ENCODE data around the gene SLAIN2. TPM values are rescaled to one million over a fixed set of nuclear protein-coding genes. Genes with fewer than 3 reads are reported as not detected.
"Not testable (repeated sequence)": the region's sequence is repeated elsewhere in the genome, so short reads cannot be mapped to it uniquely, and the experiment has no call there.

Gene SLAIN2
- total RNA-seq, 1 donor from 2014 or later: 90.5 TPM

- Histone ChIP-seq H3K27me3 (ENCODE audit: insufficient read depth, low read length) (no peaks in the 10 kb centered on the region), H3K36me3 (ENCODE audit: insufficient read depth, low read length) (no peaks in the 10 kb centered on the region), H2AFZ (ENCODE audit: low read depth, low read length) (no peak overlapping the region), H4K20me1 (ENCODE audit: insufficient read depth, low read length) (no peaks in the 10 kb centered on the region), H3K4me1 (ENCODE audit: insufficient read depth, low read length) (no peaks in the 10 kb centered on the region), H3K9me3 (ENCODE audit: insufficient read depth, low read depth, low read length) (no peaks in the 10 kb centered on the region), H3K27ac (ENCODE audit: low read depth, low read length) (no peak overlapping the region), H3K9ac (ENCODE audit: low read length) (no peak overlapping the region), H3K79me2 (ENCODE audit: insufficient read depth, low read length) (no peaks in the 10 kb centered on the region), H3K4me3 (ENCODE audit: insufficient read depth, low read depth, low read length) (no peak overlapping the region), H3K4me2 (ENCODE audit: low read length) (no peak overlapping the region)
- Mint-ChIP-seq H3K9me3 (ENCODE audit: unreplicated experiment) (no peaks in the 10 kb centered on the region), H3K4me1 (ENCODE audit: low read depth, unreplicated experiment) (no peaks in the 10 kb centered on the region), H3K4me3 (ENCODE audit: unreplicated experiment) (no peak overlapping the region), H3K36me3 (ENCODE audit: low read depth, unreplicated experiment) (no peaks in the 10 kb centered on the region), H3K27me3 (ENCODE audit: low read depth, unreplicated experiment) (no peaks in the 10 kb centered on the region), H3K27ac (ENCODE audit: unreplicated experiment) (no peak overlapping the region)
- DNase-seq (ENCODE audit: low read depth) (no peak), FAIRE-seq (no peak)
- TF ChIP-seq EZH2 (IDR thresholded peaks at IDR 0.05; ENCODE audit: insufficient read depth, low read length): no peak
- TF ChIP-seq, protein P1, sequence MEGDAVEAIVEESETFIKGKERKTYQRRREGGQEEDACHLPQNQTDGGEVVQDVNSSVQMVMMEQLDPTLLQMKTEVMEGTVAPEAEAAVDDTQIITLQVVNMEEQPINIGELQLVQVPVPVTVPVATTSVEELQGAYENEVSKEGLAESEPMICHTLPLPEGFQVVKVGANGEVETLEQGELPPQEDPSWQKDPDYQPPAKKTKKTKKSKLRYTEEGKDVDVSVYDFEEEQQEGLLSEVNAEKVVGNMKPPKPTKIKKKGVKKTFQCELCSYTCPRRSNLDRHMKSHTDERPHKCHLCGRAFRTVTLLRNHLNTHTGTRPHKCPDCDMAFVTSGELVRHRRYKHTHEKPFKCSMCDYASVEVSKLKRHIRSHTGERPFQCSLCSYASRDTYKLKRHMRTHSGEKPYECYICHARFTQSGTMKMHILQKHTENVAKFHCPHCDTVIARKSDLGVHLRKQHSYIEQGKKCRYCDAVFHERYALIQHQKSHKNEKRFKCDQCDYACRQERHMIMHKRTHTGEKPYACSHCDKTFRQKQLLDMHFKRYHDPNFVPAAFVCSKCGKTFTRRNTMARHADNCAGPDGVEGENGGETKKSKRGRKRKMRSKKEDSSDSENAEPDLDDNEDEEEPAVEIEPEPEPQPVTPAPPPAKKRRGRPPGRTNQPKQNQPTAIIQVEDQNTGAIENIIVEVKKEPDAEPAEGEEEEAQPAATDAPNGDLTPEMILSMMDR (IDR thresholded peaks at IDR 0.05; ENCODE audit: insufficient read depth, low read depth, low read length): no peak
These were observed 105.3 kb downstream of the SLAIN2 start for GRCh38 chr4:48446642-48447041.

DNA sequence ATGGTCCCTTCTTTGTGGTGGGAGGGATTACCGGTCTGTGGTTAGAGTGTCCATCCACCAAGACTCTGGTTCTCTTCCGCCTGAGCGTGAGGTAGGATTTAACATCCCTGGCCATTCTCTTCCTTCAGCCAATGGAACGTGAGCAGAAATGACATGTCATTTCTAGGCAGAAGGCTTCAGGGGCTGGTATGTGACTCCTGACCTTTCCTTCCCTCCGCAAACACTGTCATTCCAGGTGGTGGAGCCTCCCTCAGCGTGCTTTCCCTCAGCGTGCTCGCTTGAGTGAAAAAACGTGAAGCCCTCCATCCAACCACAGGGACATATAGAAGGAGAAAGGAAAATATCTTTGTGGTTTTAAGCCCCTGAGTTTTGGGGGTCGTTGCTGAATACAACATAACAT lies 107.8 kb downstream of the SLAIN2 start:
- Histone ChIP-seq H3K4me2 (ENCODE audit: low read length) (no peak overlapping the region), H3K4me3 (ENCODE audit: insufficient read depth, low read depth, low read length) (no peak overlapping the region), H3K4me1 (ENCODE audit: insufficient read depth, low read length) (no peaks in the 10 kb centered on the region), H2AFZ (ENCODE audit: low read depth, low read length) (no peak overlapping the region), H3K79me2 (ENCODE audit: insufficient read depth, low read length) (no peaks in the 10 kb centered on the region), H4K20me1 (ENCODE audit: insufficient read depth, low read length) (no peaks in the 10 kb centered on the region), H3K36me3 (ENCODE audit: insufficient read depth, low read length) (no peaks in the 10 kb centered on the region), H3K9me3 (ENCODE audit: insufficient read depth, low read depth, low read length) (no peaks in the 10 kb centered on the region), H3K27ac (ENCODE audit: low read depth, low read length) (no peak overlapping the region), H3K9ac (ENCODE audit: low read length) (no peak overlapping the region), H3K27me3 (ENCODE audit: insufficient read depth, low read length) (no peaks in the 10 kb centered on the region)
- Mint-ChIP-seq H3K36me3 (ENCODE audit: low read depth, unreplicated experiment) (no peaks in the 10 kb centered on the region), H3K9me3 (ENCODE audit: unreplicated experiment) (no peaks in the 10 kb centered on the region), H3K4me3 (ENCODE audit: unreplicated experiment) (no peak overlapping the region), H3K4me1 (ENCODE audit: low read depth, unreplicated experiment) (no peaks in the 10 kb centered on the region), H3K27me3 (ENCODE audit: low read depth, unreplicated experiment) (no peaks in the 10 kb centered on the region), H3K27ac (ENCODE audit: unreplicated experiment) (no peak overlapping the region)
- no peak for DNase-seq (ENCODE audit: low read depth)
- FAIRE-seq: no peak
- no peak for TF ChIP-seq EZH2 (IDR thresholded peaks at IDR 0.05; ENCODE audit: insufficient read depth, low read length)
- TF ChIP-seq, protein P1 (IDR thresholded peaks at IDR 0.05; ENCODE audit: insufficient read depth, low read depth, low read length): no peak

DNA sequence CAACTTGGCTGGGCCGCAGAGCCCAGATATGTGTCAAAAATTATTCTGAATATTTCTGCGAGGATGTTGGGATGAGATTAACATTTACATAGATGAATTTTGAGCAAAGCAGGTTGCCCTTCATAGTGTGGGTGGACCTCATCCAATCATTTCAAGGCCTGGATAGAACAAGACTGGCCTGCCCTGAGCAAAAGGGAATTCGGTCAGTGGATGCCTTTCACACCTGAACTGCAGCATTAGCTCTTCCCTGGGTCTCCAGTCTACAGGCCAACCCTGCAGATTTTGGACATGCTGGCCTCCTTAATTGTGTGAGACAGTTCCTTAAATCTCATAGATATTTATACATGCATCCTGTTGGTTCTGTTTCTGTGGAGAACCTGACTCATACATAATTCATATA lies 109.4 kb downstream of the SLAIN2 start:
- H3K9ac ChIP-seq (ENCODE audit: low read length): no peak overlapping the region
- Mint-ChIP-seq H3K27ac (ENCODE audit: unreplicated experiment) (no peak overlapping the region), H3K36me3 (ENCODE audit: low read depth, unreplicated experiment) (no peaks in the 10 kb centered on the region), H3K9me3 (ENCODE audit: unreplicated experiment) (peaks cover 2% of the 10 kb centered on the region), H3K4me3 (ENCODE audit: unreplicated experiment) (no peak overlapping the region), H3K27me3 (ENCODE audit: low read depth, unreplicated experiment) (no peaks in the 10 kb centered on the region), H3K4me1 (ENCODE audit: low read depth, unreplicated experiment) (no peaks in the 10 kb centered on the region)
- no peaks in the 10 kb centered on the region for H3K27me3 ChIP-seq (ENCODE audit: insufficient read depth, low read length)
- H3K4me1 ChIP-seq (ENCODE audit: insufficient read depth, low read length): no peaks in the 10 kb centered on the region
- DNase-seq (ENCODE audit: low read depth): no peak
- no peaks in the 10 kb centered on the region for H3K79me2 ChIP-seq (ENCODE audit: insufficient read depth, low read length)
- H3K36me3 ChIP-seq (ENCODE audit: insufficient read depth, low read length): no peaks in the 10 kb centered on the region
- no peak overlapping the region for H2AFZ ChIP-seq (ENCODE audit: low read depth, low read length)
- H3K4me3 ChIP-seq (ENCODE audit: insufficient read depth, low read depth, low read length): no peak overlapping the region
- H3K27ac ChIP-seq (ENCODE audit: low read depth, low read length): no peak overlapping the region
- H3K9me3 ChIP-seq (ENCODE audit: insufficient read depth, low read depth, low read length): no peaks in the 10 kb centered on the region
- H3K4me2 ChIP-seq (ENCODE audit: low read length): no peak overlapping the region
- H4K20me1 ChIP-seq (ENCODE audit: insufficient read depth, low read length): no peaks in the 10 kb centered on the region
- TF ChIP-seq, protein P1 (IDR thresholded peaks at IDR 0.05; ENCODE audit: insufficient read depth, low read depth, low read length): no peak
- no peak for TF ChIP-seq EZH2 (IDR thresholded peaks at IDR 0.05; ENCODE audit: insufficient read depth, low read length)
- FAIRE-seq: no peak

DNA sequence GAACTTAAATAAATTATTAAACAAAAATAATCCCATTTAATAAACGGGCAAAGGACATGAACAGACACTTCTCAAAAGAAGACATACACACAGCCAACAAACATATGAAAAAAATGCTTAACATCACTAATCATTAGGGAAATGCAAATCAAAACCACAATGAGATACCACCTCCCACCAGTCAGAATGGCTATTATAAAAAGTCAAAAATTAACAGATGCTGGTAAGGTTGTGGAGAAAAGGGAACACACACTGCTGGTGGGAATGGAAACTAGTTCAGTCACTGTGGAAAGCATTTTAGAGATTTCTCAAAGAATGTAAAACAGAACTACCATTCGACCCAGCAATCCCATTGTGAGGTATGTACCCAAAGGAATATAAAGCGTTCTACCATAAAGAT lies 110.3 kb downstream of the SLAIN2 start:
- not testable (repeated sequence) for H3K9ac ChIP-seq (ENCODE audit: low read length)

More for the DNA sequence above, 110.3 kb downstream of the SLAIN2 start:
- not testable (repeated sequence) for H3K9me3 ChIP-seq (ENCODE audit: insufficient read depth, low read depth, low read length); DNase-seq (ENCODE audit: low read depth); H4K20me1 ChIP-seq (ENCODE audit: insufficient read depth, low read length); H3K4me2 ChIP-seq (ENCODE audit: low read length); H3K27me3 Mint-ChIP-seq (ENCODE audit: low read depth, unreplicated experiment); H3K4me3 ChIP-seq (ENCODE audit: insufficient read depth, low read depth, low read length); H2AFZ ChIP-seq (ENCODE audit: low read depth, low read length); H3K27ac Mint-ChIP-seq (ENCODE audit: unreplicated experiment); H3K36me3 ChIP-seq (ENCODE audit: insufficient read depth, low read length); FAIRE-seq; H3K4me1 Mint-ChIP-seq (ENCODE audit: low read depth, unreplicated experiment); H3K79me2 ChIP-seq (ENCODE audit: insufficient read depth, low read length); H3K9me3 Mint-ChIP-seq (ENCODE audit: unreplicated experiment); H3K27me3 ChIP-seq (ENCODE audit: insufficient read depth, low read length); H3K27ac ChIP-seq (ENCODE audit: low read depth, low read length); H3K4me1 ChIP-seq (ENCODE audit: insufficient read depth, low read length); H3K4me3 Mint-ChIP-seq (ENCODE audit: unreplicated experiment); H3K36me3 Mint-ChIP-seq (ENCODE audit: low read depth, unreplicated experiment)
